ENCODE measurements around the gene TMEM242. TPM values are rescaled to one million over a fixed set of nuclear protein-coding genes. Genes with fewer than 3 reads are reported as not detected.

Gene TMEM242
- total RNA-seq, 2 donors from 2014 or later, result 10.8 to 11.7 TPM

- Mint-ChIP-seq H3K27ac (no peak overlapping the region), H3K9me3 (peaks cover 6% of the 10 kb centered on the region), H3K4me3 (no peak overlapping the region), H3K4me1 (no peaks in the 10 kb centered on the region), H3K27me3 (ENCODE audit: insufficient read depth) (peaks cover 3% of the 10 kb centered on the region), H3K36me3 (ENCODE audit: low read depth) (peaks cover 3% of the 10 kb centered on the region)
- no peaks in the 10 kb centered on the region for H3K36me3 ChIP-seq (ENCODE audit: control insufficient read depth, insufficient read depth, low read length)
- H3K9me3 ChIP-seq (ENCODE audit: control insufficient read depth, low read length), result no peaks in the 10 kb centered on the region
- 86 to 91% methylated on average over 14 to 18 of the region's 18 CpGs for WGBS, 2 experiments (ENCODE audit: insufficient coverage in 1 of 2, insufficient read length in 1 of 2)
- no peaks in the 10 kb centered on the region for H3K4me1 ChIP-seq (ENCODE audit: control insufficient read depth, insufficient read depth, low read length)
- H3K4me3 ChIP-seq (ENCODE audit: low read length), result no peak overlapping the region
- H3K27me3 ChIP-seq (ENCODE audit: control insufficient read depth, insufficient read depth, low read length, poor library complexity, severe bottlenecking), result no peaks in the 10 kb centered on the region
- TF ChIP-seq CTCF (conservative IDR thresholded peaks at IDR 0.05), result peak; percentile 41
- H3K27ac ChIP-seq (ENCODE audit: low read depth, low read length), result no peak overlapping the region
- peak; percentile 79 for DNase-seq
- H3K9ac ChIP-seq (ENCODE audit: extremely low read depth, low read length, poor library complexity, severe bottlenecking), result no peak overlapping the region
Observed at GRCh38 chr6:157267109-157267611, 56.2 kb downstream of the TMEM242 start.

DNA sequence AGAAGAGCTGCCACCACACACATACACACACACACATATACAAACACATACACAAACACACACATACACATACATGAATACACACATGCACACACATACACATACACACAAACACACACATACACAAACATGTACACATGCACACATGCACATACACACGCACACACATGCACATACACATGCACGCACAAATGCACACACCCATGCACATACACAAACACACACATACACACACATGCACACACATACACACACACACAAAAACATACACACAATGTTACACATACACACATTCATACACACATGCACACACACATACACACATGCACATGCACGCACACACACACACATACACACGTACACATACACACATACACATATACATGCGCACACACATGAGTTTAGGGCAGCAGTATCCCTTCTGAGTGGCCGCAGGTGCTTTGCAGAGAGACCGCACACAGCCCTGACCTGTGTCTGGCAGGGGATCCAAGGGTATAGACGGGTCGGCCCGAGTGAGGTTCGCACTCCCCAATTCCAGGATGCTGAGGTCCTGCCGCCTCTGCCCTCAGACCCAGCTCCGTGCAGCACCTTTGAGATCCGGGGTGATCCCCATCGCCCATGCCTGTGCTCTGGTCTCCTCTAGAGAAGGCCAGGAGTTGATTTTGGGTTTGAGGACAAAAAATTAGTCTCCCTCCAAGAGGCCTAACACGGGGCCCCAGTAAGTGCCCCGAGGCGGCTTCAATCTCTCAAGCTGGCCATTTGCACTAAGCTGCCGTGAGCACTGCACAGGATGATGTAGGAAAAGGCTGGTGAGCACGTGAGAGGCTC lies 56.8 kb downstream of the TMEM242 start:
- H3K9me3 Mint-ChIP-seq, result peaks cover 6% of the 10 kb centered on the region
- Histone ChIP-seq H3K4me3 (ENCODE audit: low read length) (no peak overlapping the region), H3K9me3 (ENCODE audit: control insufficient read depth, low read length) (no peaks in the 10 kb centered on the region), H3K27ac (ENCODE audit: low read depth, low read length) (no peak overlapping the region), H3K4me1 (ENCODE audit: control insufficient read depth, insufficient read depth, low read length) (no peaks in the 10 kb centered on the region), H3K9ac (ENCODE audit: extremely low read depth, low read length, poor library complexity, severe bottlenecking) (no peak overlapping the region), H3K27me3 (ENCODE audit: control insufficient read depth, insufficient read depth, low read length, poor library complexity, severe bottlenecking) (no peaks in the 10 kb centered on the region), H3K36me3 (ENCODE audit: control insufficient read depth, insufficient read depth, low read length) (no peaks in the 10 kb centered on the region)
- peak; percentile 38 for DNase-seq
- H3K27me3 Mint-ChIP-seq (ENCODE audit: insufficient read depth), result peaks cover 7% of the 10 kb centered on the region
- H3K4me3 Mint-ChIP-seq, result no peak overlapping the region
- peaks cover 3% of the 10 kb centered on the region for H3K36me3 Mint-ChIP-seq (ENCODE audit: low read depth)
- 92 to 93% methylated on average over 12 to 20 of the region's 20 CpGs for WGBS, 2 experiments (ENCODE audit: insufficient coverage in 1 of 2, insufficient read length in 1 of 2)
- no peak for TF ChIP-seq CTCF (conservative IDR thresholded peaks at IDR 0.05)
- no peaks in the 10 kb centered on the region for H3K4me1 Mint-ChIP-seq
- no peak overlapping the region for H3K27ac Mint-ChIP-seq

GRCh38 chr6:157265635-157266034 lies 57.7 kb downstream of the TMEM242 start:
- H3K9ac ChIP-seq (ENCODE audit: extremely low read depth, low read length, poor library complexity, severe bottlenecking), result no peak overlapping the region
- peaks cover 6% of the 10 kb centered on the region for H3K9me3 Mint-ChIP-seq
- no peak for DNase-seq
- no peaks in the 10 kb centered on the region for H3K36me3 ChIP-seq (ENCODE audit: control insufficient read depth, insufficient read depth, low read length)
- no peaks in the 10 kb centered on the region for H3K9me3 ChIP-seq (ENCODE audit: control insufficient read depth, low read length)
- no peaks in the 10 kb centered on the region for H3K4me1 ChIP-seq (ENCODE audit: control insufficient read depth, insufficient read depth, low read length)
- no peak overlapping the region for H3K27ac ChIP-seq (ENCODE audit: low read depth, low read length)
- H3K27me3 ChIP-seq (ENCODE audit: control insufficient read depth, insufficient read depth, low read length, poor library complexity, severe bottlenecking), result no peaks in the 10 kb centered on the region
- H3K4me3 Mint-ChIP-seq, result no peak overlapping the region
- H3K27me3 Mint-ChIP-seq (ENCODE audit: insufficient read depth), result peaks cover 7% of the 10 kb centered on the region
- no peak for TF ChIP-seq CTCF (conservative IDR thresholded peaks at IDR 0.05)
- H3K36me3 Mint-ChIP-seq (ENCODE audit: low read depth), result peaks cover 3% of the 10 kb centered on the region
- no peaks in the 10 kb centered on the region for H3K4me1 Mint-ChIP-seq
- H3K27ac Mint-ChIP-seq, result no peak overlapping the region
- no peak overlapping the region for H3K4me3 ChIP-seq (ENCODE audit: low read length)
- WGBS, 2 experiments (ENCODE audit: insufficient coverage in 1 of 2, insufficient read length in 1 of 2), result 85 to 93% methylated on average over 3 to 6 of the region's 6 CpGs
